Measurements from ENCODE around the gene FAM216A.
"Not testable (repeated sequence)": the region's sequence is repeated elsewhere in the genome, so short reads cannot be mapped to it uniquely, and the experiment has no call there.

FAM216A gene

DNA sequence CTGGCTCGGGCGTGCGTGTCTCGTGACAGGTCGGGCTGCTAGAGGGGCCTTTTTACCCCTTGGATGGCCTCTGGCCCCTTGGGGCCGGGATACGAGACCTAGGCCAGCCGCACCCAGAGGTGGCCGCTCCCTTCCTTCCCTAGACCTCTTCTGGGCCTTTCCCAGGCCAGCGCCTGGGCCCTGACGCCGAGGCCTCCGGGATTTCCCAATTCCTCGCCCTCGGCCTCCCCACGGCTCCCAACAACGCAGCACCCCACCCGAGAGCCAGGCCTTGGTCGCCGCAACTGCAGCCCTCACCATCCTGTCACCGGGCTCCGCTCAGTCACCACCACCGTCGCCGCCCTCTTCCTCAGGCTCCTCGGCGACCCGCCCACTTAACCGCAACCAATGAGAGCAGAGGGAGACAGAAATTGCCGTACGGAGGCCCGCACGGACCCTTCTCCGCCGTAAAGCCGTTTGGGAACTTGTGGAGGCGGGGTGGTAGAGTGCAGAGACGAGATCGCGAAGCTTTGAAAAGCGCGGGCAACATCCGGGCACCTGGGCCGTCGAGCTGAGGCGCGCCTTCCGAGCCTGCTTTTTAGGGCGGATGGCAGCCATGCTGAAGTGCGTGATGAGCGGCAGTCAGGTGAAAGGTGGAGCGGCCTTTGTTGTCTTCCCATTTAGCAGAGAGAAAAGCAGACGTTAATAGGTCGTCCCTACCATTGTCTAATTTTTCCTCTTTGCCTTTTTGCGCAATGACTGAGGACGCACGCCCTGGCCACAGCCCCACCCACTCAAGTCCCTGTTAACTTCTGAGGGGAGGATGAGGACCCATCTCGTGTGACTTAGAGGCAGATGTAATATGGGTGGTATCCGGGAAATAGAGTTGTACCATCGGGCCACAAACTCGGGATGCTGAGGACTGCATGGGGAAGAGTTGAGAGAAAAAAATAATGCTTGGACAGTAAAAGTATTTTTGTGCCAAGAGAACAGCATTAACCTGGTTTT is 33.4 kb downstream of the FAM216A start, which contains the start of the genes RAD9B and VPS29:
Gene RAD9B, plus strand, starts transcription at position 580 of the 987 bp plus-strand sequence. Its CDS starts 7 bp downstream, at position 587.
Gene VPS29, minus strand, starts transcription at position 360 of the 987 bp plus-strand sequence. Its CDS starts 60 bp downstream, at position 300.
- peak; percentile 85 to 99 (median 95) for DNase-seq

DNA sequence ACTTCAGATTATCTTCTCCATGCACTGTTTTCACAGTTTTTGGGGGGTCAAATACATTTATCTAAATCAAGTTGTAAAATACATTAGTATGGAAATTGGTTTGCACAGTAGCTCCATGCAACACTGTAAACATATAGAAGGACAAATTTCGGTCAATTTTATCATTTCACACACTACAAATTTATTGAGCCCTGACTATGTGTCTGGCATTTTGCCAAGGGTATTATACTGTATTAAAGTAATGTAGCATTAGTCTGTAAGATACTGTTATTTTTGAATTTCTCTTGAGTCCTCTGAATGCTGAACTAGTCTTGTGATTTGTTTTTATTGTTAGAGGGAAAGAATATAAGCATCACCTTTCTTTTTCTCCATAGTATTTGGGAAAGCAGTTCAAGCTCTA is 34.8 kb downstream of the FAM216A start:
- no peak for DNase-seq

DNA sequence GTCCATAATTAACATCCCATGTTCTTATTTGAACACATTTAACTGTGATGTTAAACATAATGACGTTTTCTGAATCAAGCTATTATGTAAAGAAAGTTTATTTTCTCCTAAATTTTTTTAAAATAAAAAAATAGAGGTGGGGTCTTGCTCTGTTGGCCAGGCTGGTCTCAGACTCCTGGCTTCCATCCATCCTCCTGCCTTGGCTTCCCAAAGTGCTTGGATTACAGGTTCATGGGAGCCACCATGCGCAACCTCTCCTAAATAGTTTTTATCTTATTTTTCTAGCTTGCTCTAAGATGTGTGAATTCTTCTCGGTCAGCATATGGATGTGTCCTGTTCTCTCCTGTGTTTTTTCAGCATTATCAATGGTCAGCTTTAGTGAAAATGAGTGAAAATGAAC is 36.7 kb downstream of the FAM216A start:
- DNase-seq = no peak

DNA sequence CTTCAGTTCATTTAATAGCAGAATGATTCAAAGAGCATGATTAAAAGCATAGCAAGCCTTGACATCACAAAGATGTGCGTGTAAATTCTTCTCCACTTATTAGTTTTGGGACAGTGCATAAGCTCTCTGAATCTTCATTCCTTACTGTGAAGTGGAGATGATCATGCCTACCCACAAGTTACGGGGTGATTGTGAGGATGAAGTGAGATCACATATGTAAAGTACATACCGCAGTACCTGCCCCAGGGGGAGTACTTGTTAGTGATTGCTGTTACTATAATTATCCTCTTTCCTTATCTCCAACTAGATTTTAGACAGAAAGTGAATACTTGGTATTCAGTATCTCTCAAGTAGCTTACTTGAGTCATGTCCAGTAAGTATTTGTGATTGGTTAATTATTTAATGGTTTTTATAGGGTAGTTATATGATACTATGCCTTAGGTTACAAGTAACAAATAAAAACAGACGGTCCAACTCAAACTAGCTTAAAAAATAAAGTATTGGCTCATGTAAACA is 39.5 kb downstream of the FAM216A start:
- no peak for DNase-seq

DNA sequence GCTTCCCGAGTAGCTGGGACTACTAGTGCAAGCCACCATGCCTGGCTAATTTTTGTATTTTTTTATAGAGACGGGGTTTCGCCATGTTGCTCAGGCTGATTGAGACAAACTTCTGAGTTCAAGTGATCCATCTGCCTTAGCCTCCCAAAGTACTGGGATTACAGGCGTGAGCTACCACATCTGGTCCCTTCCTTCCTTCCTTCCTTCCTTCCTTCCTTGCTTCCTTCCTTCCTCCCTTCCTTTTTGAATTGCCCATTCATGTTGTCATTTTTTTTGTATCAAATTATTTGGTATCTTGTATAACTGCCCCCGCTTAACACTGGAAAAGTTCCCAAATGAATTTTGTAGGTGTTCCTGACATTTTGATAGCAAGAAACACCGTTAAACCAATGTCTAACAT is 45.2 kb downstream of the FAM216A start:
- DNase-seq = no peak

DNA sequence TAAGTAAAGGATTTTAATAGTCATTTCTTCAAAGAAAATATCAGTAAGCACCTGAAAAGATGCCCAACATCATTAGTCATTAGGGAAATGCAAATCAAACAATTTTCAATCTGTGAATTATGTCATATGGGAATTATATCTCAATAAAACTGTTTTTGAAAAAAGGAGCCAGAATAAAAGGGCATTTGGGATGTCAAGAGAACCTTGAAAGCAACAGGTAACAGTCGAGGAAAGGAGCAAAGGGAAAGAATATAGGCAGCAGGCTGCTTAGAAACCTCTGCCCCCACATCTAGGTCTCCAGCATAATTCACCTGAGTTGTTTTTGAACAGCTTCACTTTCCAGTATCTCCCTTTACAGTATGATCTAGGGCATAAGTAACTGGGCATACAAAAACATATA is 45.7 kb downstream of the FAM216A start:
- no peak for DNase-seq

DNA sequence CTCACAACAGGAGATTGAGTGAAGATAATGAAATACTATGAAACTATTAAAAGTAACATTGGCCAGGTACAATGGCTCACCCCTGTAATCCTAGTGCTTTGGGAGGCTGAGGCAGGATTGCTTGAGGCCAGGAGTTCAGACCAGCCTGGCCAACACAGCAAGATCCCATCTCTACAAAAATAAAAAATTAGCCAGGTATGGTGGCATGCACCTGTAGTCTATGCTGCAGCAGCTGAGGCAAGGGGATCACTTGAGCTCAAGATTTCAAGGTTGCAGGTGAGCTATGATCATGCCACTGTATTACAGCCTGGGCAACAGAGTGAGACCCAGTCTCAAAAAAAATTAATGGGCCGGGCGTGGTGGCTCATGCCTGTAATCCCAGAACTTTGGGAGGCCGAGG is 48.4 kb downstream of the FAM216A start:
- no peak for DNase-seq

DNA sequence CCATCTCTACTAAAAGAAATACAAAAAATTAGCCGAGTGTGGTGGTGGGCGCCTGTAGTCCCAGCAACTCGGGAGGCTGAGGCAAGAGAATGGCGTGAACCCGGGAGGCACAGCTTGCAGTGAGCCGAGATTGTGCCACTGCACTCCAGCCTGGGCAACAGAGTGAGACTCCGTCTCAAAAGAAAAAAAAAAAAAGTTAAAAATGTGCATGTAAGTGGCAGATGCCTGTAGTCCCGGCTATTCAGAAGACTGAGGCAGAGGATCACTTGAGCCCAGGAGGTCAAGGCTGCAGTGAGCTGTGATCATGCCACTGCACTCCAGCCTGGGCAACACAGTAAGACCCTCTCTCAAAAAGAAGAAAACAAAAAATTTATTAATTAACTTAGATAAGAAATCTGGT is 49.4 kb downstream of the FAM216A start:
- not testable (repeated sequence) for DNase-seq

DNA sequence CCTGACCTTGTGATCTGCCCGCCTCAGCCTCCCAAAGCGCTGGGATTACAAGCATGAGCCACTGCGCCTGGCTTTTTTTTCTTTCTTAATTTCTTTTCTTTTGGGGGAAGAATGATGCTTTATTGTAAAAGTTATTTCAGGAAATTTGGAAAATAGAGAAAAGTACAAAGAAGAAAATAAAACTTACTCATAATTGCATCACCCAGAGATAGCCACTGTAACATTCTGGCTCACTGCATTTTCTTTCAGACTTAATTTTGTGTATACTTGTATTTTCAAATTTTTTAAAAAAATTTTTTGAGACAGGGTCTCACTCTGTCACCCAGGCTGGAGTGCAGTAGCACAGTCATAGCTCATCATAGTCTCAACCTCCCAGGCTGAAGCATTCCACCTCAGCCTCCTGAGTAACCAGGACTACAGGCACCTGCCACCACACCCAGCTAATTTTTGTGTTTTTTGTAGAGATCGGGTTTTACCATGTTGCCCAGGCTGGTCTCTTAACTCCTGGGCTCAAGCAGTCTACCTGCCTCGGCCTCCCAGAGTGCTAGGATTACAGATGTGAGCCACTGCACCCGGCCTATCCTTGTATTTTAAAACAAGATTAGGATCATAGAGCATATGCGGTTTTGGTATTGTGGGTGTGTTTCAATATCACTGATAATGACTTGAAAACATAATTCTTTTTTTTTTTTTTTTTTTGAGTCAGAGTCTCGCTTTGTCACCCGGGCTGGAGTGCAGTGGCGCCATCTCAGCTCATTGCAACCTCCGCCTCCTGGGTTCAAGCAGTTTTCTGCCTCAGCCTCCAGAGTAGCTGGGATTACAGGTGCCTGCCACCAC is 52.4 kb downstream of the FAM216A start:
- DNase-seq = not testable (repeated sequence)

DNA sequence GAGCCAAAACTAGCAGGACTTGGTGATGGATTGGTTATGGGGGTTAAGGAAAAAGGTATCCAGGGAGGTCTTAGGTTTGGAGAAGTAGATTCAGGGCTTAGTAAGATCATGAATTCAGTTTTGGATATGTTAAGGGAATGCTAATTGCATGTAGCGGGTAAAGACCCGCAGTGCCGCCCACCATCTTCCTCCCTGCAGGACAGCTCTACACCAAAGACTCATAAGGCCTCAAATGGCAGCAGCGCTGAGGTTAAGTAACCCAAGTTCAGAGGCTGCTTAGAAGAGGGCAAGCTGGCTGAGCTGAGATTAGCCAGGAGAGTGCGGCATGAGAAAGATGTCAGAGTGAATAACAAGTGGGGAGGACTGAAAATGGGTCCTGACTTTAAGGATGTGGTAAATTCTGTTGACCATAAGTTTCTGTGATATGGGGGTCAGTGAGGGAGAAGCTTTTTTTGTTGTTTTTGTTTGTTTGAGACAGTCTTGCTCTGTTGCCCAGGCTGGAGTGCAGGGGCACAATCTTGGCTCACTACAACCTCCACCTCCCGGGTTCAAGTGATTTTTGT is 59.7 kb downstream of the FAM216A start:
- DNase-seq = no peak

DNA sequence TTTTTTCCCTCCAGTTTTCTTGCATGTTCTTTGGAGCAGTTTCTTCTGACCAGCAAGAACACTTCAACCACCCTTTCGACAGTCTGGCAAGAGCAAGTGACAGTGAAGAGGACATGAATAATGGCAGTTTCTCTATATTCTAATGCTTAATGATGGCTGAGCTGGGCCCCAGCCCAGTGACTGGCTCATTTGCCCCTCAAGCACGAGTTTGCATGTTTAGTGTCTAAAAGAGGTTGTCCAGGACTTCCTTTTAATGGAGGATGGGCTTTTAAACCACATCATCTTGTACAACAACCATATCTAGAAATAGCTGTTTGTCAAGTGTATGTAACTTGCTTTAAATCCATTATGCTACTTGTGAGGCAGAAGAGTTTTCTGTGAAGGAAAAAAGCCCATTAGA is 61.9 kb downstream of the FAM216A start:
- no peak for DNase-seq

DNA sequence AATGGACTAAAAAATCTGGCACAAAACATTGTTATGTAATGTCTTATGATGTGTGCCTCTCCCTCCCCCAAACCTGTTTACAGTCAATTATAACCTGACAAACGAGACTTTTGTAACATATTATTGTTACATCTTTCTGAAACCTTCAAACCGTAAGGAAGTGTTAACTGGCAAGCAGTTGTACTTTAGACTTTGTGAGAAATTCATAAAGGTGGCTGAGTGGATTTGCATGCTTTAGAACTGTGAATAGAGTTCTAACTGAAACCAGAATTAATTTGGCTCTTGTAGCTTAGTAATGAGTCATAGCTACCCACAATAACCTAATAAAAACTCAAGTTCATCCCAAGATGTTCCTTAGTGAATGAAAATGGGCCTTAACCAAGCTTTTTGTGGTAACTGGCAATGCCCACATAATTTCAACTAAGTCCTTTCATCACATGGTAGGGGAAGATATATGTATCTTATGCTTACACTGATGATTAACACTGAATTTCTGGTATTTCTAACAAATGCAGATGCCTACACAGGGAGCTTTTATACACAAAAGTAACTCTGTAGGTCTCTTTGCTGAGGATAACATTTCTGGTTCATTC is 63.2 kb downstream of the FAM216A start:
- peak in 1 of 14 donors; percentile 32 for DNase-seq

DNA sequence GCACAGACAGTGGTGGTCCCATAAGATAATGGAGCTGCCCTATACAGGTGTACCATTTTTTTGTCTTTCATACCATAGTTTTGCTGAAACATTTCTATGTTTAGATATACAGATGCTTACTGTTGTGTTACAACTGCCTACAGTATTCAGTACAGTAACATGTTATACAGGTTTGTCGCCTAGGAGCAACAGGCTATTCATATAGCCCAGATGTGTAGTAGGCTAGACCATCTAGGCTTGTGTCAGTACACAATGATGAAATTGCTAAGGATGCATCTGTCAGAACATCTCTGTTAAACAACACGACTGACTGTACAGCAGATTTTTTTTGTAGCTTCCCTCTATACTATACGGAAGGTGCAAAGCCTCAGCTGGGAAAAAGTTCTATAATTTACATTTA is 64.0 kb downstream of the FAM216A start:
- no peak for DNase-seq

DNA sequence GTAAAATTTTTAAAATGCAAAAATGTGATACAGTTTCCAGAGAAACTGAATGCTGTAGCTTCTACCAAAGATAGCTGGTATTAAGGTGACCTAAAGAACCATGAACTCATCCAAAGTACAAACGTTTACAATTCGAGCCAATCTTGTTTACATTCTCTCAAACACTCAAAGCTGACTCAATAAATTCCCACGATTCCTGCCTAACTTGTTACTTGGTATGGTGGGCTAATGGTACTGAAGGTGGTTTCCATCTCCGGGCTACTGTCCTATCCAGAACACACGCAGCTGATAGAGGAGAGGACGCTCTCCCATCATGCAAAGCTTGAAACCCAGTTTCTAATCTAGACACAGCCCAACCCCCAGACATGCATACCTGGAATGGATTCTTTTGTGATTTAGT is 65.0 kb downstream of the FAM216A start:
- DNase-seq = no peak

DNA sequence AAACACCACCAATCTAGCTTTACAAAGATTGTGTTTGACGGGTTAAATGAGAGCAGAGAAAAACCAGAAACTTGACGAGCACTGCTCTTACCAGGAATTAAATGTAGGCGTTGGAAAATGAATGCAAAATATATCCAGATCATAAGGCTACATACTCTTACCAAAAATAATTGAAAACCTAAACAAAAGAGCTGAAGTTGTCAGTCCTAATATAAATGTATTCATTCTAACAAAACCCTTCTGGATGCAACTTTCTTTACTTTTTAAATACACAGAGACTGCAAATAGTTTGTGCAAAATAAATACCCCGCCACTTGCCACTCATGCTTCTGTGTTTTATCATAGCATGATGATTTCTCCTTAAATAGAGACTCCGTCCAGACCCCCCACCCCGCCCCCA is 66.2 kb downstream of the FAM216A start:
- DNase-seq = no peak

DNA sequence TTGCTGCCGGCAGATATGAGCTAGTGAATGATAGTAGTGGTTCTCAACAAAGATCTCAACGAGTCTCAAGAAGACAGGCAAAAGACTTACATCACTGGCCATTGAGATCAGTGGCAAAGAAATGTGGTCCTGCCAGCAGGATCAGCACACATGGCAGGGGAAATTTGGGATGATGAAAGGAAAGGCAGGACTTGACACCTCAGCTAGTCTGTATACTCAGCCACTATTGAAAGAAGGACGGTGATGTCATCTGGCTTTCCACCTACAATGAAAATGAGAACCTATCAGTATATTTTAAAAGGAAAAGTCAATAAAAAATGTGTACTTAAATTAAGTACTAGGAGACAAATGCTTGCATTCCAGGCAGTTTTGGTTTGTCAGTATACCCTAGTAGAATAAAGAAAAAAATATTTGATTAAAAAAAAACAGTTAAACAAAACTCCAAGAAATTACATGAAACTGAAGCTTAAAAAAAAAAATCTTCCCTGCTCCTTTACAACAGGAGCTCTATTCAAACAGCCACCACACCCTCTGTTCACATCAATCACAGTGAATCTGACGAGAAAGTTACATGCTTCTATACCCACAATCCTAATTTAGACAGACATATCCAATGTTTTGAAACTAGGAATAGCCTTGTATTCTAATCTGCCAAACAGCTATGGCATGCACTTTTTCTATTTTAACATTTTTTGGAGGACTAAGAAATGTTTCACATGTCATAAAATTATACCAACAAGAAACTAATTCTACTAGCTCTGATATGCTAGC is 68.4 kb downstream of the FAM216A start:
- no peak for DNase-seq

DNA sequence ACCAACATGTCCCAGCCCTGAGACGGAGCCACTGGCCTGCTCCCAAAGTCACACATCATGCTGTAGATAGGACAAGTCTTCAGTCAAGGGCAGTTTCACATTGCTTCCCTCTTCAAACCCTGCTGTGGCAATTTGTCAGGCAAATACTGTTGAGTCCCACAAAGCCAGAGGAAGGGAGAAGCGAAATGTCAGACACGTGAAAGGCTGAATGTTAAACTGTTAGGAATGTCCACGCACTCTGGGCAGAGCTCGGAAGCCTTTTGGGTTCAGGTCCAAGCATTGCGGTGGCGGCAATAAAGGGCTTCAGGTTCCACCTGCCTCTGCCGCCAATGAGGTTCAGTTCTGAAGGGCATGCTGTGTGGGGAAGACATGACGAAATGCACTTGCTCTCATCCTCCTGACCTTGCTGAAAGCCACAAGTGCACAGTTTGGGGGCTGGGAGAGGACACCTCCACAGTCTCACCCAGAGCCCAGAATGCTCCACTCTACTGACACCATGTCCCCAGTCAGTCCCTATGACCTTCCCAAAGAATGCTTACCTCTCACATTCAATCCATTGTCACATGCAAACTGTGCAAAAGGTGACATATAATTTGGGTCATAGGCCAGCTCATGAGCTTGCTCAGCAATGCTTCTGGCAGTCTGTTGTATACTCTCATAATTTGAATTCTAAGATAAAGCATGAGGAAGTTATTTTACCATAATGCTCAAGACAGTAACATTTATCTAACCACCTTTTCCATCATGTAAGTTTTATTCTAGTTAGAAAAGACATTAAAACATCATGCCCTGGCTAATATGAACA is 69.2 kb downstream of the FAM216A start:
- no peak for DNase-seq

DNA sequence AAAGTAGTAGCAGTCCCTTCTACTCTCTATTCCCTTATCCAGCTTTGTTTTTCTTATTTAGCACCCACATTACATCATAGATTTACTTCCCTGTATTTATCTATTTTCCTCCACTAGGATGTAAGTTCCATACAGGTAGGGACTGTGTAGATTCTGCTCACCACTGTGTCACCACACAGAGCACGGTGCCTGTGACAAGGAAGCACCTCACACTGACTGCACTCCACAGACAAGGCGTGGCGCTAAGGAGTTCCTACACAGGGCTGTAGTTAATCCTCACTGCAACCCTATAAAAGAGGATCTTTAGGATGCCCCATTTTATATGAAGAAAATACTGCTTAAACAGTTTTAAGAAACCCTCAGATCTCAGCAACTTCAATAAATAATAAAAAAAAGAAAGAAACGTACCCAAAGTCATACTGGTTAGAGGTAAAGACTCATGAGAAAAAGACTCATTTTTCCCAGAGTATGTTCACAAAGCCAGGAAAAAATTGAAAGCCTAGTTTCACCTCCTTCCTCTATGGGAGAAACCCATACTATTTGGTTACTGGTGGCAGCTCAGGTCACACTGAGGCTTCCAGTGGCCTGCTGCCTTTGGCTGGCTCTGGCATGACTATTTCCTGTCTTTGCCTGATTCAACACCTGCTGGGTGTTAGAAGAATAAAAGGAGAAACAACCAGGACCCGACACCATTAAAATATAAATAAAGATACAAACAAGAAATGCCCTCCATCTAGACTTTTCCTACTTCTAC is 70.4 kb downstream of the FAM216A start:
- peak in 1 of 14 donors; percentile 1 for DNase-seq

Measured in C1 segment of cervical spinal cord (tissue), 14 donors.